DOHH2 (cell line): ENCODE results near the gene CCT8.

Experiments
- EZH2phosphoT487 ChIP-seq: fragments of 200-600 bp; sonication (generic); IDR thresholded peaks from 2 replicates; pipeline ENCODE4 v1.6.1; 2017; ENCODE audit warnings: borderline replicate concordance, mild to moderate bottlenecking, antibody characterized with exemption, low read length, moderate library complexity, mixed read lengths
- TF ChIP-seq, protein P1 (sequence below): fragments of 200-600 bp; sonication (generic); IDR thresholded peaks from one replicate; pipeline ENCODE4 v1.5.1; 2014; ENCODE audit warnings: antibody characterized with exemption, mild to moderate bottlenecking, low read depth, low read length; ENCODE audit not compliant: poor library complexity, severe bottlenecking

DNA sequence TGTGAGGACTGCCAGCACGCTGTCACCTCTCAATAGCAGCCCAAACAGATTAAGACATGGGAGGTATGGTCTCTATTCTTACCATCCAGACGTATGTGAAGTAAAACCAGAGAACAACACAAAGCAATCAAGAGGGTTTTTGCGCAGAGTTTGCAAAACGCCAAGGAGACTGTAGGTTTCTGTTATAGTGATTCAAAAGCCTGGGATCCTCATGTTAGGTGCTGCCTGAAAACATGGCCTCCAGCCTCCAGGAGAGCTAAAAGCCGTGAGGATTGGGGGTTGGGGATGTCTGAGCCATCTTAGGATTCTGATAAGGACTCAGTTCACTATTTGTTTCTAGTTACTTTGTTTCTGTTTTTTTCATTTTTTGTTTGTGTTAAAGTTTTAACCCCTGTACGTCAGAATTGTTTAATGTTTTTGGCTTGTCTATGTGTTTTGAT, 4.2 kb upstream of the CCT8 start:
- TF ChIP-seq, protein P1, sequence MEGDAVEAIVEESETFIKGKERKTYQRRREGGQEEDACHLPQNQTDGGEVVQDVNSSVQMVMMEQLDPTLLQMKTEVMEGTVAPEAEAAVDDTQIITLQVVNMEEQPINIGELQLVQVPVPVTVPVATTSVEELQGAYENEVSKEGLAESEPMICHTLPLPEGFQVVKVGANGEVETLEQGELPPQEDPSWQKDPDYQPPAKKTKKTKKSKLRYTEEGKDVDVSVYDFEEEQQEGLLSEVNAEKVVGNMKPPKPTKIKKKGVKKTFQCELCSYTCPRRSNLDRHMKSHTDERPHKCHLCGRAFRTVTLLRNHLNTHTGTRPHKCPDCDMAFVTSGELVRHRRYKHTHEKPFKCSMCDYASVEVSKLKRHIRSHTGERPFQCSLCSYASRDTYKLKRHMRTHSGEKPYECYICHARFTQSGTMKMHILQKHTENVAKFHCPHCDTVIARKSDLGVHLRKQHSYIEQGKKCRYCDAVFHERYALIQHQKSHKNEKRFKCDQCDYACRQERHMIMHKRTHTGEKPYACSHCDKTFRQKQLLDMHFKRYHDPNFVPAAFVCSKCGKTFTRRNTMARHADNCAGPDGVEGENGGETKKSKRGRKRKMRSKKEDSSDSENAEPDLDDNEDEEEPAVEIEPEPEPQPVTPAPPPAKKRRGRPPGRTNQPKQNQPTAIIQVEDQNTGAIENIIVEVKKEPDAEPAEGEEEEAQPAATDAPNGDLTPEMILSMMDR, result no peak
- no peak for TF ChIP-seq EZH2phosphoT487
